Measurements from ENCODE around the gene SLC19A1. TPM values are rescaled to one million over a fixed set of nuclear protein-coding genes. Genes with fewer than 3 reads are reported as not detected.

SLC19A1 gene
- total and polyA plus RNA-seq, 2 donors from 2014 or later: 5.1 to 7.2 TPM

GRCh38 chr21:45574691-45575090 is 32.5 kb upstream of the SLC19A1 start:
- Histone ChIP-seq H3K27ac (ENCODE audit: low read depth in 2 of 2, low read length in 2 of 2) (no peak overlapping the region), H3K4me3 (ENCODE audit: low read length in 3 of 3) (no peak overlapping the region), H3K9me3 (ENCODE audit: control insufficient read depth in 2 of 3, insufficient read depth in 1 of 3, low read length in 3 of 3) (no peaks in the 10 kb centered on the region), H3K4me1 (ENCODE audit: control insufficient read depth in 2 of 3, insufficient read depth in 2 of 3, low read depth in 1 of 3, low read length in 3 of 3) (no peaks in the 10 kb centered on the region), H3K27me3 (ENCODE audit: control insufficient read depth, insufficient read depth, low read length) (no peaks in the 10 kb centered on the region), H3K36me3 (ENCODE audit: control insufficient read depth in 2 of 3, insufficient read depth in 3 of 3, low read length in 3 of 3) (no peaks in the 10 kb centered on the region), H3K9ac (ENCODE audit: low read length in 3 of 3) (no peak overlapping the region)
- no peak for FAIRE-seq
- TF ChIP-seq CTCF (IDR thresholded peaks at IDR 0.05; ENCODE audit: borderline replicate concordance, extremely low read depth, insufficient read depth): no peak
- intact Hi-C loops (cut with DNase I): no loop called here
- peak in 2 of 5 donors; percentile 57 to 69 for DNase-seq

GRCh38 chr21:45574081-45574501 is 31.9 kb upstream of the SLC19A1 start:
- Histone ChIP-seq H3K27ac (ENCODE audit: low read depth in 2 of 2, low read length in 2 of 2) (no peak overlapping the region), H3K36me3 (ENCODE audit: control insufficient read depth in 2 of 3, insufficient read depth in 3 of 3, low read length in 3 of 3) (no peaks in the 10 kb centered on the region), H3K4me1 (ENCODE audit: control insufficient read depth in 2 of 3, insufficient read depth in 2 of 3, low read depth in 1 of 3, low read length in 3 of 3) (no peaks in the 10 kb centered on the region), H3K27me3 (ENCODE audit: control insufficient read depth, insufficient read depth, low read length) (no peaks in the 10 kb centered on the region), H3K9ac (ENCODE audit: low read length in 3 of 3) (no peak overlapping the region), H3K9me3 (ENCODE audit: control insufficient read depth in 2 of 3, insufficient read depth in 1 of 3, low read length in 3 of 3) (no peaks in the 10 kb centered on the region), H3K4me3 (ENCODE audit: low read length in 3 of 3) (no peak overlapping the region)
- no peak for TF ChIP-seq CTCF (IDR thresholded peaks at IDR 0.05; ENCODE audit: borderline replicate concordance, extremely low read depth, insufficient read depth)
- intact Hi-C loops (cut with DNase I): no loop called here
- no peak for FAIRE-seq
- peak in 3 of 5 donors; percentile 42 to 71 (median 64) for DNase-seq

- TF ChIP-seq CTCF (IDR thresholded peaks at IDR 0.05; ENCODE audit: borderline replicate concordance, extremely low read depth, insufficient read depth): no peak
- intact Hi-C loops (cut with DNase I): no loop called here
- no peak overlapping the region for H3K27ac ChIP-seq (ENCODE audit: low read depth in 2 of 2, low read length in 2 of 2)
- no peaks in the 10 kb centered on the region for H3K9me3 ChIP-seq (ENCODE audit: control insufficient read depth in 2 of 3, insufficient read depth in 1 of 3, low read length in 3 of 3)
- H3K9ac ChIP-seq (ENCODE audit: low read length in 3 of 3): no peak overlapping the region
- FAIRE-seq: no peak
- no peaks in the 10 kb centered on the region for H3K36me3 ChIP-seq (ENCODE audit: control insufficient read depth in 2 of 3, insufficient read depth in 3 of 3, low read length in 3 of 3)
- H3K4me1 ChIP-seq (ENCODE audit: control insufficient read depth in 2 of 3, insufficient read depth in 2 of 3, low read depth in 1 of 3, low read length in 3 of 3): no peaks in the 10 kb centered on the region
- no peak for DNase-seq
- H3K4me3 ChIP-seq (ENCODE audit: low read length in 3 of 3): no peak overlapping the region
- no peaks in the 10 kb centered on the region for H3K27me3 ChIP-seq (ENCODE audit: control insufficient read depth, insufficient read depth, low read length)
These were observed 31.3 kb upstream of the SLC19A1 start for GRCh38 chr21:45573452-45574035.

Data from kidney (tissue), 14 donors.